LNCaP clone FGC (cell line): Measurements from ENCODE around the gene CCDC102B.
A peak's percentile ranks its signal among the peaks of the same experiment; 100 is the strongest.
"Not testable (repeated sequence)": the region's sequence is repeated elsewhere in the genome, so short reads cannot be mapped to it uniquely, and the experiment has no call there.

Experiments used
- DNase-seq: peaks from one replicate; pipeline ENCODE4 v3.0.0-alpha.2; 2011; ENCODE audit warnings: low read depth
- H3K4me3 ChIP-seq: 2 replicates; pipeline ENCODE4 v1.5.1; 2011; ENCODE audit warnings: mild to moderate bottlenecking, low read depth, low read length, control low read depth
- CTCF ChIP-seq: IDR thresholded peaks from 2 replicates; pipeline ENCODE4 v1.5.1; 2012; ENCODE audit warnings: mild to moderate bottlenecking; ENCODE audit not compliant: control insufficient read depth, insufficient read depth; ENCODE audit errors: extremely low read depth

Gene CCDC102B

GRCh38 chr18:68940754-68941153, 142.9 kb downstream of the CCDC102B start:
- no peak for DNase-seq
- TF ChIP-seq CTCF, result no peak
- no peak overlapping the region for H3K4me3 ChIP-seq

DNA sequence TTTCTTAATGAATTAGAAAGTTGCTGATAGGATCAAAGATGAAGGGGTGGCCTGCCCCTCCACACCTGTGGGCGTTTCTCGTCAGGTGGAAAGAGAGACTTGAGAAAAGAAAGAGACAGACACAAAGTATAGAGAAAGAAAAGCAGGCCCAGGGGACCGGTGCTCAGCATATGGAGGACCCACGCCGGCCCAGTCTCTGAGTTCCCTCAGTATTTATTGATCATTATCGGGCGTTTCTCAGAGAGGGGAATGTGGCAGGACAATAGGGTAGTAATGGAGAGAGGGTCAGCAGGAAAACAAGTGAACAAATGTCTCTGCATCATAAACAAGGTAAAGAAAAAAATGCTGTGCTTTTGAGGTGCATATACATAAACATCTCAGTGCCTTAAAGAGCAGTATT, 144.3 kb downstream of the CCDC102B start:
- DNase-seq, result no peak
- no peak for TF ChIP-seq CTCF
- no peak overlapping the region for H3K4me3 ChIP-seq

GRCh38 chr18:68943861-68944260, 146.0 kb downstream of the CCDC102B start:
- H3K4me3 ChIP-seq, result not testable (repeated sequence)
- DNase-seq, result peak; percentile 11

DNA sequence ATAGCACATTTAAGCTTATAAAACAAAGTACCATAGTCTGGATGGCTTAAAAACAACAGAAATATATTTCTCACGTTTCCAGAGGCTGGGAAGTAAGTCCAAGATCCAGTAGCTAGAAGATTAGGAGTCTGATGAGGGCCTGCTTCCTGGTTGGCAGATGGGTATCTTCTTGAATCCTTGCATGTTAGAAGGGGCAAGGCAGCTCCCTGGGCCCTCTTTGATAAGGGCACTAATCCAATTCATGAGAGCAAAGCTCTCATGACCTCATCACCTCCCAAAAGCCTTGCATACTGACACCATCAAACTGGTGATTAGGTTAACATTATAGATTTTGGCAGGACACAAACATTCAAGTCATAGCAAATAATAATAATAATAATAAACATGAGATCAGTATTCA, 146.4 kb downstream of the CCDC102B start:
- DNase-seq, result no peak
- H3K4me3 ChIP-seq, result no peak overlapping the region
- TF ChIP-seq CTCF, result no peak

DNA sequence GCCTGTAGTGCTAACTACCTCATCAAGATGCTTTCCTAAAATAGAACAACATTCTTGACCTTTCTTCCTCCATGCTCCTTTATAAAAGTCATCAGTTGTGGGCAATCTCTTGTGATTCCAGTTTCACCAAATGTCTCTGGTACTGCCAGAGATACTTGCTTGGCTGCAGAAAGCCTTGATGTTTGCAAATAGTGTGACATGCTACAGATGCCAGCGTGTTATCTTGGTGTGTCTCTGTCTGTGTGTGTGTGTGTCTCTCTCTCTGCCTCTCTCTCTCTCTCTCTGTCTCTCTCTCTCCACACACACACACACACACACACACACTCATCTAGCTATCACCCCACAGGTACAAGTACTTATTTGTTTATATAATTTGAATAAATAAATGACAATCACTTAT, 146.9 kb downstream of the CCDC102B start:
- H3K4me3 ChIP-seq, result no peak overlapping the region
- no peak for TF ChIP-seq CTCF
- no peak for DNase-seq

DNA sequence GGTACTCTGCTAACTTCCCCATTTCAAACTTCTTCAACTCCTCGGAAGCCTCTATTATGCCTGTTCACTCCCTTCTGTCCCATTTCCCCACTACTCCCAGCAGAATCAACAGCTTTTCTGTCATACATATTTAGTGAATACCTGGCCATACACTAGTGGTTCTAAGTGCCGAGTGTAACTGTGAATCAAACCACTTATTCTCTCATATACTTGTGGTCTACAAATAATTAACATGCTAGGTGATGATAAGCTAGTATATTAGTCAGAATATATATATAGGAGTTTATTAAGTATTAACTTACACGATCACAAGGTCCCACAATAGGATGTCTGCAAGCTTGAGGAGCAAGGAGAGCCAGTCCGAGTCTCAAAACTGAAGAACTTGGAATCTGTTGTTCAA, 150.7 kb downstream of the CCDC102B start:
- TF ChIP-seq CTCF, result no peak
- DNase-seq, result no peak
- no peak overlapping the region for H3K4me3 ChIP-seq

DNA sequence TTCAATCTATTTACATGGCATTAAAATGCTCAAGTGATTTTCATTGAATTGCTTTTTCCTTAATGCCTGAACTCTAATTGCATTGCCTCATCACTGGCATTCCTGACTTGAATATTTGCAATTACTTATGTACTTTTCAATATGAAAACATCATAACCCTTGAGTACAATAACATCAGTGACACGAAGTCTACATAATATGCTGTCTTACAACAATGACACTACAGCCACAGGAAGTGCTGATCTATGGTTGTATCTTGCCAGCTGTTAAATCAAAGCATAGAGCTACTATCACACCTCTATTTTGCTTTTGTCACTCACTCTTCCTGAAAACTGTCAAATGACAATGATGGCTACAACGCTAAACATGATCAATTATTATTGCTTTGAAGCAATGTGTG, 156.9 kb downstream of the CCDC102B start:
- DNase-seq, result no peak
- no peak overlapping the region for H3K4me3 ChIP-seq
- TF ChIP-seq CTCF, result no peak

- DNase-seq, result no peak
- H3K4me3 ChIP-seq, result no peak overlapping the region
- TF ChIP-seq CTCF, result no peak
These were observed 158.8 kb downstream of the CCDC102B start for GRCh38 chr18:68956650-68957049.
